Activated B cell treated with CpG ODN at 0.5 μM for 24 hours (primary cell): ENCODE results near the gene UQCC2. TPM values are rescaled to one million over a fixed set of nuclear protein-coding genes. Genes with fewer than 3 reads are reported as not detected.
A peak's percentile ranks its signal among the peaks of the same experiment; 100 is the strongest.

ENCODE experiments used
- ATAC-seq: fragments of 200-7000 bp; cut with Tn5 transposase; one replicate; pipeline ENCODE4 v1.10.0; 2021; ENCODE audit warnings: low read depth, mild to moderate bottlenecking, moderate library complexity
- CTCF ChIA-PET: fragments of 350-600 bp; sonication (Branson Sonifier 250); formaldehyde crosslinking; loops from one replicate; lab custom pipeline; 2021; ENCODE audit warnings: antibody characterized with exemption; lab: Charles Lee
- POLR2A ChIA-PET: fragments of 350-600 bp; sonication (Branson Sonifier 250); formaldehyde crosslinking; loops from one replicate; lab custom pipeline; 2021; ENCODE audit warnings: antibody characterized with exemption; lab: Charles Lee
- DNase-seq: peaks from one replicate; pipeline ENCODE4 v3.0.0; 2022
- H3K27ac Mint-ChIP-seq: one replicate; pipeline ENCODE4 v1.8.0; 2020; ENCODE audit warnings: mixed read lengths
- H3K27me3 Mint-ChIP-seq: one replicate; pipeline ENCODE4 v1.8.0; 2021; ENCODE audit warnings: mixed read lengths
- H3K36me3 Mint-ChIP-seq: one replicate; pipeline ENCODE4 v1.8.0; 2021; ENCODE audit warnings: low read depth, mixed read lengths
- H3K4me1 Mint-ChIP-seq: one replicate; pipeline ENCODE4 v1.8.0; 2021; ENCODE audit warnings: mixed read lengths
- H3K4me3 Mint-ChIP-seq: one replicate; pipeline ENCODE4 v1.8.0; 2020; ENCODE audit warnings: mild to moderate bottlenecking, mixed read lengths
- H3K9me3 Mint-ChIP-seq: one replicate; pipeline ENCODE4 v1.8.0; 2020; ENCODE audit warnings: mixed read lengths
- CTCF ChIP-seq: fragments of 200-600 bp; IDR thresholded peaks from one replicate; pipeline ENCODE4 v1.8.0; 2022; ENCODE audit warnings: antibody characterized with exemption, mild to moderate bottlenecking
- intact Hi-C: fragments of 100-400 bp; cut with micrococcal nuclease; formaldehyde crosslinking; loops from one replicate; pipeline ENCODE4 v1.15.1; 2024
- total RNA-seq: library from RNA; stranded (reverse); gene quantifications from 2 replicates; pipeline ENCODE4 v1.2.3, GENCODE V29; 2022

The UQCC2 gene
- total RNA-seq, 1 donor from 2014 or later: 26.2 TPM

- H3K36me3 Mint-ChIP-seq: peaks cover 37% of the 10 kb centered on the region
- ATAC-seq: no peak
- H3K27me3 Mint-ChIP-seq: no peaks in the 10 kb centered on the region
- no peaks in the 10 kb centered on the region for H3K9me3 Mint-ChIP-seq
- intact Hi-C loops: loop anchor here (1.0 to 5.0 kb wide), 6 partner anchors 11 to 319 kb away; partner anchors contain the start of genes ITPR3, KIFC1 and LEMD2
- no peak for TF ChIP-seq CTCF
- H3K27ac Mint-ChIP-seq: peak overlapping the region; percentile 99
- DNase-seq: no peak
- ChIA-PET CTCF (interaction anchor here (1.0 to 2.4 kb wide), 10 partner anchors 9 to 704 kb away, joined by 3 to 28 read pairs (median 4); partner anchors contain the start of gene ITPR3), POLR2A (interaction anchor here (0.7 to 2.6 kb wide), 26 partner anchors 10 to 526 kb away, joined by 3 to 23 read pairs (median 4); partner anchors contain the start of genes BAK1, HMGA1, ITPR3 and TAPBP)
- peak overlapping the region; percentile 98 for H3K4me3 Mint-ChIP-seq
- H3K4me1 Mint-ChIP-seq: peaks cover 29% of the 10 kb centered on the region
Observed at GRCh38 chr6:33710296-33711121, 991 bp downstream of the UQCC2 start.

DNA sequence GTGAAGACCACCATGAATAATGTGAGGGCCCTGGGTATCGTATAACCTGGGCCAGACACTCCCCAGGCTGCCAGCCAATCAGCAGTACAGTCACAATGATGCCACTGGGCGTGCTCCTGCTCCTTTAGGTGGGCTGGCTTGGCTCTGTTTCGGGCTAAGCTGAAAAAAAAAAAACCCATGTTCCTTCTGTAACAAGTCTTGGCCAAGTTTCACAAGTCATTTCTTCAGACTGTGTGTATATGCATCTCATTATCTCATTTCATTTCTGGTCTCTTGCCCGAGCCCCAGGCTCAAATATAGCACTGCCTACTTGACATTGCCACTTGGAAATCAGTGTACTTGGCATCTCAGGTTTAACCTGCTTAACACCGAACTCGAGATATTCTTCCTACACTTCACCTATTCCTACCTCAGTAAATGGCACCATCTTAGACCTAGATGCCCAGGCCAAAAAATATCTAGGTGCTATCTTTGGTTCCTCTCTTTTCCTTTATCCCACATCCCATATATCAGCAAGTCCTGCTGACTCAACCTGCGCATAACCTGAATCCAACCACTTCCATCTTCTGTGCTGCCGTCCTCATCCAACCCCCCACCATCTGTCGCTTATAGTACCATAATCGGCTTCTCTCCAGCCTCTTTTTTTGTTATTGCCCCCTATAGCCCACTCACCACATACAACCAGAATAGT lies 1.8 kb downstream of the UQCC2 start:
- no peaks in the 10 kb centered on the region for H3K27me3 Mint-ChIP-seq
- H3K36me3 Mint-ChIP-seq: peaks cover 37% of the 10 kb centered on the region
- ATAC-seq: no peak
- no peak for DNase-seq
- intact Hi-C loops: loop anchor here (2.0 to 5.0 kb wide), 3 partner anchors 13 to 87 kb away; partner anchors contain the start of genes ITPR3 and LEMD2
- ChIA-PET CTCF (interaction anchor here (1.5 kb wide), 1 partner anchor 9 kb away, joined by 7 read pairs; no protein-coding TSS in a partner anchor), POLR2A (interaction anchor here (0.5 to 2.6 kb wide), 3 partner anchors 9 to 278 kb away, joined by 6 to 23 read pairs (median 8); no protein-coding TSS in a partner anchor)
- H3K4me1 Mint-ChIP-seq: peaks cover 29% of the 10 kb centered on the region
- no peak for TF ChIP-seq CTCF
- H3K4me3 Mint-ChIP-seq: peak overlapping the region; percentile 7
- peak overlapping the region; percentile 42 for H3K27ac Mint-ChIP-seq
- H3K9me3 Mint-ChIP-seq: no peaks in the 10 kb centered on the region

DNA sequence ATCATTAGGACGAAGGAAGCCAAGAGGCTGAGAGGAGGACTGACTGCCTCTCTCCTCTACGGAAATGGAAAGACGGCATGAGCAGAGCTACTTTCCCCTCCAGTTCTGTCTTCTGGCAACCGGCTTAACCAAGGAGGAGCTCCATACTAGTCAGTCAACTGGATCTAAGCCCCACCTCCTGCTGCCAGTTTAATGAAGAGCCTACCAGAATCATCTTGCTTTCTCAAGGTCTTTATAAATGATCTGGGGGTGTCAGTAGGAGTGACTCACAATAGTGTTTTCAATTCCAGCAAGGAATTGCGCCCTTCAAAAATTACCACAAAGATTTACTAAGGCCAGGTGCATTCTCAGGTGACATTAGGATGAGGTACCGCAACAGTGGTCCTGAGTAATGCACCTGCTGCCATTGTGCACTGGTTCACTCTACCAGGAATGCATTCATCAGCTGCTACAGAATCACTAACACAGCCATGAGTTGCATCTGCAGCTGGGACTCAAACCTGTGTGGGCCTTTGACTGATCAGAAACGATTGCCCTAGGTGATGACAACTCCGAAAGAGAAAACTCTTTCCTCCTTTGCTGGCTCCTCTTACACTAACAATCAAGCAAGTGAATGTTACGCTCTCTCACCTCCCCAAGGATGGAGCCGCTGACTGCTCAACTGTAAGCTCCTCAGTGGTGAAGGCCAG lies 2.8 kb downstream of the UQCC2 start:
- Mint-ChIP-seq H3K4me3 (no peak overlapping the region), H3K27ac (no peak overlapping the region)
- no peak for TF ChIP-seq CTCF

DNA sequence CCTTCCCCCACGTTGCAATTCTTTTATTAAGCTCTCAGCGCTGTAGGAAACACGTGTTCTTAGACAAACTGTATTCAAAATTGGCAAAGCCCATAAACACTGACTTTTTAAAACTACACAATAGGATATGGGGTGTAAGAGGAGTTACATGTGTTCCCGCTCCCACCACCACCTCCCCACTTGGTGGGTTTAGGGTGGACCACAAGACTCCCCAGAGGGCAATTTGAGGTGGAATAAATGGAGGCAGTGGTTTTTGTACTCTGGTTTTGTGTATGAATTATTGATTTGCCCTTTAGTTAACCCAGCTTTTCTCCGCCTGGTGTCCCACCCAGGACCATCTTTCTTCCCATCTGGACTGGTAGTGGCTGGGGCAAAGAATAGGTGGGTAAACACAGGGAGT lies 3.7 kb downstream of the UQCC2 start:
- Mint-ChIP-seq H3K36me3 (peaks cover 43% of the 10 kb centered on the region), H3K9me3 (no peaks in the 10 kb centered on the region), H3K27me3 (no peaks in the 10 kb centered on the region), H3K27ac (no peak overlapping the region), H3K4me1 (peaks cover 31% of the 10 kb centered on the region), H3K4me3 (no peak overlapping the region)
- CTCF ChIA-PET: no interaction called here
- ATAC-seq: no peak
- DNase-seq: no peak
- intact Hi-C loops: no loop called here
- no peak for TF ChIP-seq CTCF
- POLR2A ChIA-PET: interaction anchor here (0.6 kb wide), 1 partner anchor 102 kb away, joined by 4 read pairs; no protein-coding TSS in a partner anchor

More for the DNA sequence above, 2.8 kb downstream of the UQCC2 start:
- Mint-ChIP-seq H3K36me3 (peaks cover 43% of the 10 kb centered on the region), H3K4me1 (peaks cover 34% of the 10 kb centered on the region), H3K9me3 (no peaks in the 10 kb centered on the region), H3K27me3 (no peaks in the 10 kb centered on the region)
- ChIA-PET CTCF (interaction anchor here (1.5 kb wide), 1 partner anchor 8 kb away, joined by 7 read pairs; no protein-coding TSS in a partner anchor), POLR2A (interaction anchor here (0.6 kb wide), 1 partner anchor 103 kb away, joined by 4 read pairs; no protein-coding TSS in a partner anchor)
- intact Hi-C loops: no loop called here
- DNase-seq (no peak), ATAC-seq (no peak)
